Nasal cavity respiratory epithelium epithelial cell of viscerocranial mucosa (primary cell): Measurements from ENCODE around the gene SOCS1. TPM values are rescaled to one million over a fixed set of nuclear protein-coding genes. Genes with fewer than 3 reads are reported as not detected.

Experiments
- total RNA-seq: library from RNA; depleted of rRNA; stranded (reverse); fragments of >200 nt; gene quantifications from 2 replicates; pipeline ENCODE4 v1.2.3, GENCODE V29; 2014

The SOCS1 gene
- 1.4 and 1.9 TPM in 2 replicates for total RNA-seq

DNA sequence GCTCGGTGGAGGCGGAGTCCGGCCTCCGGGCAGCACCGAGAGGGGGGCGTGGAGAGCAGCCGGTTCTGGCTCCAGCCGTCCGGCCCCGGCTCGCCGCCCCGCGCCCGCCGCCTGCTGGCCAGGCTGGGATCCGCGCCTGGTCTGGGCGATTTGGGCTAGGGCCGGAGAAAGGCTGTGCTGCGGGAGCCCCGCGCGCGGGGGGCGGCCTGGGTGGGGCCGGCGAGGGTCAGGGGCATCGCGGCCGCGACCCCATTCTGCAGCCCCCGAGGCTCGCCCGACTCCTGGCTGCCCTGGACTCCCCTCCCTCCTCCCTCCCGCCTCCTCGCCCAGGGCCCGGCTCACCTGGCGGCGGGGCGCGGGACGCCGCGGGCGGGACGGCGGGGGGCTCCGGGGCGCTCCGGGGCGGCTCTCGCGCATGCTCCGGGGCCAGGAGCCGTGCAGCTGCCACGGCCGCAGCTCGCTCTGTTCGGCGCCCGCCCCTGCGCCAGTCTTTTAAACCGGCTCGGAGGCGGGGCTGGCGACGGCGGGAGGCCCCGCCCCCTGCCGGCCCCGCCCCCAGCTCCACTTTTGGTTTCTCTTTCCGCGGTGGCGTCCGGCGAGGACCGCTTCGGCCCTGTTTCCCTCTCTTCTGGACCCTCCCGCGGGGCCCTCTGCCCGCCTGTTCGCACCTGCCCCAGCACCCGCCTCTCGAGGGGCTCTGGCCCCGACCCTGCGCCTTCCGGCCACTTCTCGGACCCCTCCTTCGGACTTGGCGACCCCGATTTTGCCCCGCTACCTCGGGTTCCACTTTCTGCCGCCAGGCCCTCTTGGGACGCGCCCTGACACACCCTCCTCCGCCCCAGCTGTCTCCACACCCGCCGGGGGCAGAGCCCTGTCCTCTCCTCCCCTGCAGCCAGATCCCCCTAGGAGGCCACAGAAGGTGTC lies at the start of gene SOCS1:
Gene SOCS1, minus strand, starts transcription at position 468 of the 924 bp plus-strand sequence. CDS start 726 bp downstream, outside the sequence.

GRCh38 chr16:11280616-11281522 lies 24.9 kb upstream of the SOCS1 start, which contains the start of gene PRM1:
Gene PRM1 (minus strand): TSS chr16:11281330. CDS start chr16:11281238, 92 bp downstream.

DNA sequence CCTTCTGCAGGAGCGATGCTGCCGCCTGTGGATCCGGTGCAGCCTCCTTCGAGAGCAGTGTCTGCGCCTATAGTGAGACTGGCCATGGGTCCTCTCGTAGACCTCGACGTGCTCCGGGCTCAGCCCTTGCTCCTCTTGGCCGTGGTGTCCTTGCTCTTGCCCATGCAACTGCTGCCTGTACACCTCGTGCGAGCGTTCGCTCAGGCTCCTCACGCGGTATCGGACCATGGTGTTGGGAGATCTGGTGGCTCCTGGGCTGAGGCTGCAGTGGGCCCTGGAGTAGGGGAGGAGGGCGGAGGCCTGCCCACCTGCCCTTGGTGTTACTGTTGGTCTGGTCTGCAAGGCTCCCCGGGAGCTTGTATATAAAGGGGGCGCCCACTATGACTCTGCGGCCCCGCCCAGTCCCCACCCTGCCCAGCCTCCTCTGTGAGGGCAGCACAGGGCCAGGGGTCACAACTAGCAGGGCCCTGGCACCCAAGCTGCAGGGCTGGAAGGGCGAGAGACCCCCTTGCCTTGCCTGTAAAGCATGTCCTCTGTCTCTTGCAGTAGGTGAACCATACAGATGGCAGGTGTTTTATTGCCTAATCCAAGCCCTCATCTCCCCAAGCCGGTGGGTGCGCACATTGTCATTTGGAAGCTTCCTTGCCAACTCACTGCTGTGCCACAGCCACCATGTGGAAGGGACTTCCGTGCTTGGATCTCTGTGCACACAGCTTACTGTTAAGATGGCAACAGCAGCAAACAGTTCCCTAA lies 20.3 kb upstream of the SOCS1 start, which contains the start of gene PRM2:
Gene PRM2, minus strand, starts transcription at position 338 of the 753 bp plus-strand sequence. Its CDS starts 110 bp downstream, at position 228.

GRCh38 chr16:11272921-11273720 lies 17.1 kb upstream of the SOCS1 start, which contains the start of gene PRM3:
Gene PRM3 (minus strand): TSS chr16:11273629. CDS start chr16:11273595, 34 bp downstream.

GRCh38 chr16:11268921-11269375 lies 12.9 kb upstream of the SOCS1 start, which contains the start of gene TNP2:
Gene TNP2 (minus strand): TSS chr16:11269325. CDS start chr16:11269262, 63 bp downstream.

Other genes with a start within 250 kb of the SOCS1 start
- gene TNP2, start 13.1 kb upstream of the SOCS1 start, total RNA-seq, result not detected in 2 replicates
- not detected in 2 replicates for gene PRM3, start 17.4 kb upstream of the SOCS1 start, total RNA-seq
- not detected in 2 replicates for gene PRM2, start 20.3 kb upstream of the SOCS1 start, total RNA-seq
- not detected in 2 replicates for gene PRM1, start 25.1 kb upstream of the SOCS1 start, total RNA-seq
- gene RMI2, start 89.3 kb upstream of the SOCS1 start, total RNA-seq, result 2.4 and 2.5 TPM in 2 replicates